GM19395 (cell line): ENCODE data around the gene LRRC7.
"Not testable (repeated sequence)": the region's sequence is repeated elsewhere in the genome, so short reads cannot be mapped to it uniquely, and the experiment has no call there.

Experiments used
- ATAC-seq: cut with Tn5 transposase; IDR thresholded peaks from one replicate; pipeline ENCODE4 v1.9.1; 2021; ENCODE audit warnings: mild to moderate bottlenecking, moderate library complexity; ENCODE audit not compliant: unreplicated experiment

Gene LRRC7

DNA sequence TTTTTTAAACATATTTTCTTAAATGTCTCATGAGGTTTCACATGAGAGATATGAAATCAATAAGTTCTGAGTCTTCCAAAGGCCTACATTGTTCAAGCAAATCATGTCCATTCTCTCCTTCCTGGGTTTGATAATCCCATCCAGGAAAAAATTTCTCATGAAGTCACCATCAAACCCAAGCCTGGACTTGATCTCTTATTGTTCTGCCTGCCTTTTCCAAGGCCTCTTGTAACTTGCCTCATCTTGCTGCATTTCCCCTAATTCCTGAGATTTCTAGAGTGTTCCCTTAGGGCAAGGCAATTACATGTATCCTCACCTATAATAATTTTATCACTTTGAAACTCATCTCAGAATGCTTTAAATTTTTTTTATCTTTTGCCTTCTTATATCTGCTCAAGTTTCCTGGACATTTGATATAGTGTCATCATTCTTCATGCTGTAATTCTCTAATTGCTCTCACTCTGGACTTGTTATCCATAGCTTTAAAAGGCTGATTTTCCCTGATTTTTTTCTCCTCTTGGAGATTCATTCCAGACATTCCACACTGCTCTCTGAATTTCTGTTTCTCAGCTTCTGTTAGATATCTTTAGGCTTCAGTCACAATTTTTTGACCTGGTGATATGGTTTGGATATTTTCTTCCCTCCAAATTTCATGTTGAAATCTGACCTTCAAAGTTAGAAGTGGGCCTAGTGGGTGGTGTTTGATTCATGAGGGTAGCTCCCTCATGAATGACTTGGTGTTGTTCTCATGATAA is 126.4 kb downstream of the LRRC7 start:
- no peak for ATAC-seq

DNA sequence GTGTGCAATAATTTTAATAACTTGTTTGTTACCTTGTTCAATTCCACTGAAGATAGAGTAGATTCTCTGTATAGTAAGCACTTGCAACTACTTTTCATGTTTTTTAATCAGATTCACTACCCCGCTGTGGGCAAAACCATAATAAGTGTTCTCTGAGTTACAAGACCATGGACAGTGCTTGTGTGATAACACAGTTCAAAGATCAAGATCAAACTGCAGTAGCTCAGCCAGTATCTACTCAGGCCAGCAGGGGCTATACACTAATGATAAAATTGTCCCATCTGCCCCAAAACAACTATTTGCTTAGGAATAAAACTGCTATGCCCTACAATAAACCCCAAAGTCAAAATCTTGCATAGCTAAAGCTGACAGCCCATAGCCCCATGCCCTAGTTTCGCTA is 129.6 kb downstream of the LRRC7 start:
- no peak for ATAC-seq

DNA sequence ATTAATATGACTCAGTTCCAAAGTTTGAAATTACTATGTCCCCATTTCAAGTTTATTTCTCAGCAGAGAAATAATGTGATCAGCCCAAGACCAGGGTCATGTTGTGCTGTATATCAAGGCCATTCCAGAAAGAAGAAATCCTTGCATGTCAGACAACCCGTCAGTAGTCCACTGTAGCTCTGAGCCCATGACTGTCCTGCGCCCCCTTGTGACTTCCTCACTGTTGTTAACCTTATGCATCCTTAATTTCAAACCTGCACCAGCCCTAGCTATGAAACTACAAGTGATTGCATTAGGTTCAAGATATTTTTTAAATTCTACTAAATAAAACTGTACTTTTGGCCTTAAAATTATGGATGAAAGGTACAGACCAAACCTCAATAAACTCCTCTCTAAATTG is 133.0 kb downstream of the LRRC7 start:
- ATAC-seq = no peak

DNA sequence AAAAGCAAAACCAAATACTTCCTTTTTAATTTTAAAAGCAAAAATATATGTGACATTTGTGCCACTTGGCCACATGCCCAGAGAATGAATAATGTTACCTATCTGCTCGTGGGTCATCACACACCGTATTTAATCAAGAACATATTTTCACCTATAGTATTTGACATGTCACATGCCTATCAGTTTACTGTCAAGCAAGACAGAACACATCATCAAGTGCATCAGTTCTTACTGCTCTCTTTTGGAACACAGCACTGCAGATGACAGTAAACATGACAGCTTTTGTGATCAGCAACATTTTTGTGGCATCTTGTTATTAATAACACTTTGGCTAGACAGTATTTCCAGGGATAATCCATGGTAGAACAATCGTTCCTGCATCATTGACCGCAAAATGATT is 134.4 kb downstream of the LRRC7 start:
- ATAC-seq = no peak

DNA sequence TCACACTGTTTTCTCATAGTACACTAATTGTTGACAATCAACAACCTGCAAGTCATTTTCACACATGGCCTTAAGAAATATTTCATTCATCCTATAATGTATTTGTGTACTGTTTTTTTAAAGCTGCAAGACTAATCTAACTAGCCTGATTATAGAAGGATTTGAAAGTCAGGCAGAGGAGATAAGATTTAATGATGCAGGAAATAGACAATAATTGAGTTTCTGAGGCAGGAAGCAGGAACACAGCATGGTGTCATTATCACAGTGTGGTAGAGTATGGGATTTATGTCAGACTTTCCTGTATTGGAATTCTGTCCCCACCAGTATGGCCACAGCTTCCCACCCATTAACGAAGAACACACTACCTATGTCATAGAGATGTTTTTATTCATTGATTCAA is 138.8 kb downstream of the LRRC7 start:
- no peak for ATAC-seq

DNA sequence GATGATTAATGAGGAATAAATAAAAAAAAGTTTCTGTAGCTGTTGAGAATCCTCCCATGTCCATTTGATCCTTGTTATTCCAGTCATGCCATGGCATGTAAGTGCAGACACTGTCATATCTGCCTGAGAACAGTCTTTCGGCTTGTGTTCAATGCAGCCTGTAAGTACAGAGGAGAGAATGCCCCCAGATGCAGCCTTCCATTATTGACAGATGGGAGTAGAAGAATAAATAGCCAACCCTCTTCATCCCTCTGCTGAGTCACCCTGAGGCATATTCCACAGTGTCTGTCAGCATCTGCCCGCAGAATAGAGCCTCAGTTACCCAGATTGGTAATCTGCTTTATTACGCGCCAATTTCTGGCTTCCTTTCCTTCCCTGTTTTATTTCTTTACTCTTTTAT is 139.4 kb downstream of the LRRC7 start:
- no peak for ATAC-seq

DNA sequence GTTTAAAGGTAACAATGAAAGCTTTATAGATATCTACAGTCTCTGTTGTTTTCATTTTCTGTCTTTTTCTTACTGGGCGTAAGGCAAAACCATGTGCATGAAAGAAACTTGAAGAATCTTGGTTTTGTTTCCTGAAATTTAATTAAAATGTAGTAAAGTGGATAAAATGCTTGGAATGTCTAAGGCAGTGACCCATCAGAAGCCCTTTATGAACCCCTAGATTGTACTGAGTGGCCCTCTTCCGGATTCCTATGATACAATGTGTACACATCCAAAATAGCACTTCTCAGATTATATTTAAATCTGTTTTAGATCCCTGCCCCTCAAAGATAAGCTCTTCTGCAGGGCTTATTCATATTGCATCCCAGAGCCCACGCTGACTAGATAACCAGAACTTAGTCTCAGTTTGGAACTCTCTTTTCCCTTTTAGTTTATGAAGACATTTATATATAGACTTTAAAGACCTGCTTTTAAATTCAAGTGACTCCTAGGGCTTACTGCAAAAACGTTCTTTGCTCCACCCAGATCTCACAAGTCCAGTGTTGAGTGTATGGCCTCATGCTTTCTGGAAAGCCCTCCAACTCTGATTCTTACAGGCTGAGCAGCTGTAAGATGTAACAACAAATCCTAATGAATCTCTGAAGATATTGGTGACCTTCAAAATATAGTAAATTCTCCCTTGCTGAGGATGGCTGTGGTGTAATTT is 142.9 kb downstream of the LRRC7 start:
- ATAC-seq = no peak

DNA sequence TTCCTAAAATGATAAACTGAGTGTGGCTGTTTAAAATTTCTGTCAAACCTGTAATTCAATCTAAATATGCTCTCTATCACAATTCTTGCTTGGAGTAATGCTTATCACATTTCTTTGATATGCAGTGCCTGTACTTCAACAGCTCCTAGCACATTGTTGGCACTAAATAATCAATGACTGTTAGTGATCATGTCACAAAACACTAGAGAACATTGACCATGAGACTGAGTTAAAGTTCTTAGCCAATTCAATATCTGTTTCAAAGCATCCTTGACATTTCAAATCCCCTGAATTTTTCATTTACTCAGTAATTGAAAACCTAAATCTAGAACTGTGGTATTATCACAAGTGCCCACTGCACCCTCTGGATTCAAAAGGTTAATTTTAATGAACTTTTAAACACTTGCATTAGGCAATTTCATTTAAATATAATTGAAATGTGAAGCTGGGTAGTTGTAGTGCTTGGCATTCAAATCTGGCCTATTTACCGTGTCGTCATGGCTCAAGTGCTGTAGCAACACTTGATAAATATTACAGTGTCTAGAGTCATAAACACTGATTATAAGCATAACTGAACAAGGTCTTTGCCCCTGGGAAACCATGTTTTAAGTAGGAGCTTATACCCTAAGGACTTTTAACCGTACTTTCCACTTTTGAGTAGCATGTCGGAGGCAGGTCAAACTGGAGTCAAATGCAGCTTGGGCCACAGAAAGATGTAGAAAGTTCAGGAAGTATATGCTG is 143.6 kb downstream of the LRRC7 start:
- ATAC-seq = no peak

DNA sequence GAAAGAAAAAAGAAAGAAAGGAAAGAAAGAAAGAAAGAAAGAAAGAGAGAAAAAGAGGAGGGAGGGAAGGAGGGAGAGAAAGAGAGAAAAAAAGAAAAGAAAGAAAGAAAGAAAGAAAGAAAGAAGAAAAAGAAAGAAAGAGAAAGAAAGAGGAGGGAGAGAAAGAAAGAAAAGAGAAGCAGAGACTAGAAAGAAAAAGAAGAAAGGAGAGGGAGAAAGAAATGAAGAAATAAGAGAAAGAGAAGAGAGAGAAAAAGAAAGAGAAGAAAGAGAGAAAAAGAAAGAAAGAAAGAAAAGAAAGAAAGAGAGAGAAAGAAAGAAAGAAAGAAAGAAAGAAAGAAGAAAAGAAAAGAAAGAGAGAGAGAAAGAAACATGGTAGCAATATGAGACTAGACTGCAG is 150.1 kb downstream of the LRRC7 start:
- ATAC-seq = not testable (repeated sequence)

DNA sequence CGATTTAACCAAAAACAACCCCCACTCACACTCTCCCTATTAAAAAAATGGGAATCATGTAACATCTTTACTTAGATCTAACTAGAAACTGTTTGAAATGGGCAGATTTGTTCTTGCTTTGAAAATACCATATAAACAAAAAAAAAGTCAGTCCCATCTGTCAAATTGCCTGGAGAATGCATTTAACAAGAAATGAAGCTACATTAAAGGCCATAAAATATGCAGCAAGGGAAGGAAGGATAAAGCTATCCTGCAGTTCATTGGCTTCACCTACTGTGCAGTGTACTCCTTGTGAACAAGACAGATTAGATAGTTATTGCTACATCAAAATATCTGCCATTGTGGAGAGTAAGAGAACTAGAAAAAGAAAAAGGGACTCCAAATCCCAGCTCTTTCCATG is 160.5 kb downstream of the LRRC7 start:
- no peak for ATAC-seq

DNA sequence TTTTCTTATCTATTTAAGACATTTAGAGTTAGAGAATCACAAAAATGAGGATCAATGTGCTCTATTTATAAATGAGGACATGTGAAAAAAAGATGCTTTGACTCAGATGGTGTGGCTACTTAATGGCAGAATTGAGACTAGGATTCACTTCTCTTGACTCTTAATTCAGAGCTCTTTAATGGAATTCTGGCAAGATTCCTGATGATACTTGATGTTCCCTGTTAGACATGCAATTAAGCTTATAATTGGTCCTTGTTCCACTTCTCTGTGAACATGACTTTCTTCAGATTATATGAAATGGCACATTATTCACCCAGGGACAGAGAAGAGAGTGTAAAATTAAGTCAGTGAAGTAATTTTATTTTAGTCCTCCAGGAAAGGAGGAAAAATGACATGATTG is 165.3 kb downstream of the LRRC7 start:
- ATAC-seq = no peak

DNA sequence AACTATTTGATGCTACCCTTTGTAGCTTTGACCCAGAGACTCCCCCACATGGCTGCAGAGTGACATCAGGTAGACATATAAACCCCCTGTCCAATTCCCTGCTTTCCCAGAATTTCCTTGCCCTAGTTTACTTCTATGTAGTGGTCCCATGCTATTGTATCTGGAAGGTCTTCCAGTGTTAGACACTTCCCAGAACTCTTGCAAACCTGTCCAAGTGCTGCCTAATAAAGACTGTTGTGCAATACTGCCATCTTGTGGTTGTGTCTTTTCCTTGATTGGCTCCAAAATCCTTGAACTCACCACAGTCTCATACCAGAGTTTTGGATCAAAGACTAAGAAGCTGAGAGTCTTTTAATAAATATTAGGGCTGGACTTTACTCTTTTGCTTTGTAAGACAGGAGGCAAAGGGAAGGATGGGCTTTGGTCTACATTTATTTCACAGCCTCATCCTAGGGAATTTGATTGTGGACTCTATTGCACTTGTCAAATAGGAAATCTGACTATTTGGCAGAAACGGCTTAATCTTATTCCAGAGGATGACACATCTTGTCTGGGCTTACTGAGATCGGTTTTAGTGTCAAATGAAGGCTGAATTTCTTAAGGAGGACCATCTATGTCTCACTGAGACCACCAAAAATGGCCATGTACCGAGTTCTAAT is 169.9 kb downstream of the LRRC7 start:
- peak; percentile 86 for ATAC-seq

DNA sequence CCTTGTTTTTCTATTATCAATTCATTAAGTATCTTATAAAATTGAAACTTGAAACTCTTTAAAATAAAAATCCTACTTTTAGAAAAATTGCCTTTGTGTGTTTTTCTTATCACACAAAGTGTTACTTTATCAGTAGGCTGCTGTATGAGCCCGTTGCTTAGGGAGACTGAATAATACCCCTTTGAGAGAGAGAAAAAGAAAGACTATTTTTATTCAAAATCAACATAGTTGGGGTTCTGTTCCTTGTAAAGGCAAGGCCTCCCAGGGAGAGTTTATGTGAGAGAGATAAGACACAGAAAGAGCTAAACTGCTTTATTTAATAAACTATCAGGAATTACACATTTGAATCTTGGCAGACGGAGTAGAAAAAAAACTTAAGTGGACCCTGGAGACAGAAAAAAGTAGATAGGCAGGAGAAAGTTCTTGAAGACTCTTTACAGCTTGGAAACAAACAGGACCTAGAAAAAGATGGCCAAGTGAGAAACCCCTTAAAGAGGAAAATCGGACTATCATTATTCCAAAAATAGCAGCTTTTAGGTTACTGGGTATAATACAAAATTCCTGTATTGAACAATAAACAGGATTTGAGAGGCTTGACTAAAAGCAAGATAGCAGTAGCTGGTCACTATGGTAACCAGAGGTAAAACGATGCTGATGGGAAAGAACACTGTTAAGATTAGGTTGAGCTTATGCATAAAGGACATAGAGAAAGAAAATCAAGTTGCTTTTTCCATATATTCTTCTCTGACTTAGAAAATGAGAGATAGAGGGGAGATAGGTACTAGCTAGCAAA is 170.9 kb downstream of the LRRC7 start:
- no peak for ATAC-seq

DNA sequence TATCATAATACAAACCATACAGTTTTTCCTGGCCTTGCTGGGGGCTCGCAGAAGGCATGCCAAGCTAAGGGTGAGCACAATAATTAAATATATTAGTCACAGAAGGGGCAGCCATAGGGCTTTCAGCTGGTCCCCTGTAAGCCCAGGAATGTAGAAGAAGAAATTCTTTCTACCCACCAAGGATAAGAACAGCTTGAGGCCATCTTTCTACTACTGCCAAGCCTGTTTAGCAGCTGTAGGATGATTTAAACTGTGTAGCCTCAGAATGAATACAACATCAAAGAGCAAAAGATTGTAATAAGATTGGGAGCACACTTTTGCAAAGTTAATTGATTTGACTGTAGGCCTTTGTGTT is 171.5 kb downstream of the LRRC7 start:
- no peak for ATAC-seq

DNA sequence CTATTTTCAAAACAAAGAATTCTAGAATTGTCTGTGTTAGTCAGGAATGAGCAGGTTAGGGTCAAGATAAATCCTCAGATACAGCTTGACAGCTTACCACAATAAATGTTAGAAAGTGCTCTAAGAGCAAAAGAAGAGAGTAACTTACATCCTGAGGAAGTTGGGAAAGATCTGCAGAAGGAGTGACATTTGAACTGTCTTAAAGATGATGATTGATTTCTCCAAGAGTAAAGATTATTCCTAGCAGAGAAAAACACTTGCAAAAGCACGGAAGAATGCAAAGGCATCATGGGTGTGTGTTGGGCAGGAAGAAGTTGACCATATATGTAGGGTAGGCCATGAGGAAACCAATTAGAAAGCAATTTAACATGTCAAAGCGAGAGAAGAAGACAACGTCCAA is 175.4 kb downstream of the LRRC7 start:
- no peak for ATAC-seq

DNA sequence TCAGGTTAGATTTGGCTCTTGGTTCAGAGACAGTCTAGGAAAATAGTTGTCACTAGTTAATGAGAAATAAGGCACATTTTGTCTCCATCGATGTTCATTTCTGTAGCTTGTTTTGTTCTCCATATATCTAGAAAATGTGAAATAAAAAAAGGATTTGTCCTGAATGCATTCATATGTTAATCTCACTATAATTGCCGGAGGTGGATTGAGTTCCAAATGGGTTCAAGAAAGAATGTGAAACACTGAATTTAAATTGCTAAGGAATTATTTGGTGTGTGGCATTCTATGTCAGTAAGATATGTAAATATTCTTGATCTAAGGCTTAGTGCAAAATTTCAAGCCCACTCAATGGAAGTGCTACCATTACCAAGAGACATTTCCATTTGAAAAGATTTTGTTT is 176.7 kb downstream of the LRRC7 start:
- ATAC-seq = no peak

DNA sequence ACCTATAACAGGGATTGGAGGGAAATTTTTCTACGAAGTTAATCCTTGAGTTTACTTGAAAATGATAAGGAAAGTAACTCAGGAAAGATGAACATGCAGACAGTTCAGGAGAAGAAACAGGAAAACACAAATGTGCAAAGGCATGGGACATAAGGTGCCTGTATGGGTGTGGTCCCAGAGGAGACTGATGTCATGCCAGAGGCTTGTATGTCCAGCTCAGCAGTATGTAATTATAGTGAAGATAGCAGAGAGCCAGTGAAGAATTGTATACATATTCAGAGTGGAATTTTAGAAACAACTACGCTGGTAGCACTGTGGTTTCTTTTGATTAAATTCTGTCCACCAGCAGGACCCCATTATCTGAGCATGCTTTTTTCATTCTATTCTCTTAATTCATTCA is 179.5 kb downstream of the LRRC7 start:
- no peak for ATAC-seq

DNA sequence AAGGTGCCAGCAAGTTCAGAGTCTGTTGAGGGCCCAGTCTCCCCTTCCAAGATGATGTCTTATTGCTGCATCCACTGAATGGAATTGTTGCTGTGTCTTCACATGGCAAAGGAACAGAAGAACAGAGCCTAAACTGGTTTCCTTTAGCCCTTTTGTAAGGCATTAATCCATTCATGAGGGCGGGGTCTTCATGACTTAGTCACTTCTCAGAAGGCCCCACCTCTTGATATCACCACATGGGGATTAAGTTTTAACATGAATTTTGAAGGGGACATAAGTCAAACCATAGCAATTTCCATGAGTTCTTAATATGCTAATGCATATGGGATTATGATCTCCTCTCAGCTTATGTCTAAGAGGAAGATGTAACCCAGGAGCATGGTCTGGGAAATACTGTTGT is 182.9 kb downstream of the LRRC7 start:
- no peak for ATAC-seq

DNA sequence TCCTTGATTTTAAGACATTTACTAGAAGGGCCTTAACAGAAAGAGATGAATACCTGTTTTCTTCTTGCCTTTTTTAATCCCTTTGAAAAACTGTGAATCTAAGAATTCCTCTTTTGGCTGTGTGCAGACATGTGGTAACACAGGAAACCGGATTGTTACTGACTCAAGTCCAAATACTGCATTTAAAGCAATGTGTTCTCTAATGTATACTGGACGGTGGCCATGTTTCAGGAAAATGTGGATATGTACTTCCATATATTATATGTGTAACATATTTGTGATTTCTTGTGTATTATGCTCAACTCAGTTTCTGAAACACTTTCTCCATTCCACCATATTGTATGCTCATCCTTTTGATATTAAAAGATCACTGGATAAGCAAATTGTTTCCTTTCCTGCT is 185.1 kb downstream of the LRRC7 start:
- no peak for ATAC-seq

DNA sequence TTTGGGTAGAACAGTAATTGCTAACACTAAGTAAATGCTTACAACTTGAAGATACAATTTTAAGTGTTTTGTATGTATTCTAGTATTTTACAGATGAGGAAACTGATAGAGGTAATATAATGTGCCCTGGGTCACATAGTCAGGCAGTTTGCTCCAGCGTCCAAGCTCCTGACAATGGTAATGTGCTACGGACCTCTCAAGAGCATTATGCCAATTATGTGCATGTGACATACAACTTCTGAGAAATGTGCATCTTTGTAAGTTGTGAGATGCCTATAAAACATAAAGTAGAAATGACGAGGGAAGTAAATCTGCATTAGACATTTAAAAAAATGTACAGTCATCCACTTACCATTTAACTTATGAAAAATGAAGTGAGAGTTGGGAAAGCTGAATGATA is 186.8 kb downstream of the LRRC7 start:
- ATAC-seq = no peak

DNA sequence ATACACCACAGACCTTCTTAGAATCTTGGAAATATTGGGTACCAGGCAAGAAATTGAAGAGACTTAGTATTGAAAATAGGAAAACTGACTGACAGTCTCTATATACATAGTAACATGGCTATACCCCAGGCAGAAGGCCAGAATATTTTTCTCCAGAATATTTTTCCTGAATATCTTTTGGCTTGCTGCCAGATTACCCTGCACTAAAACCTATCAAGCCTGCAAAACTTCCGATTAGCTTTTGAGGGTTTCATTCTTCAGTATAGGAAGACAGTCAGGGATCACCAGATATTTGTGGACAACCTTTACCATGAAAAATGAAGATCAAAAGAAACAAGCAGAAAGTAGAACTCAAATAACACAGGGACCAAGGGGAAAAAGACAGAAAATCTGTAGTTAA is 187.9 kb downstream of the LRRC7 start:
- ATAC-seq = no peak
